ENCODE data around the gene SH3RF3. TPM values are rescaled to one million over a fixed set of nuclear protein-coding genes. Genes with fewer than 3 reads are reported as not detected.
A peak's percentile ranks its signal among the peaks of the same experiment; 100 is the strongest.

Gene SH3RF3
- total RNA-seq, 2 donors from 2014 or later: 1.5 to 1.8 TPM

GRCh38 chr2:109463236-109463635 is 334.2 kb downstream of the SH3RF3 start:
- H3K9ac ChIP-seq (ENCODE audit: extremely low read depth, low read length, poor library complexity, severe bottlenecking): no peak overlapping the region

GRCh38 chr2:109463891-109464290 is 334.9 kb downstream of the SH3RF3 start:
- Histone ChIP-seq H3K9me3 (ENCODE audit: control insufficient read depth, low read length) (no peaks in the 10 kb centered on the region), H3K27ac (ENCODE audit: low read depth, low read length) (no peak overlapping the region), H3K4me3 (ENCODE audit: low read length) (no peak overlapping the region), H3K27me3 (ENCODE audit: control insufficient read depth, insufficient read depth, low read length, poor library complexity, severe bottlenecking) (no peaks in the 10 kb centered on the region), H3K36me3 (ENCODE audit: control insufficient read depth, insufficient read depth, low read length) (no peaks in the 10 kb centered on the region), H3K9ac (ENCODE audit: extremely low read depth, low read length, poor library complexity, severe bottlenecking) (no peak overlapping the region), H3K4me1 (ENCODE audit: control insufficient read depth, insufficient read depth, low read length) (no peaks in the 10 kb centered on the region)
- Mint-ChIP-seq H3K4me3 (no peak overlapping the region), H3K27me3 (ENCODE audit: insufficient read depth) (no peaks in the 10 kb centered on the region), H3K27ac (no peak overlapping the region), H3K9me3 (no peaks in the 10 kb centered on the region), H3K36me3 (ENCODE audit: low read depth) (no peaks in the 10 kb centered on the region), H3K4me1 (no peaks in the 10 kb centered on the region)
- TF ChIP-seq CTCF (conservative IDR thresholded peaks at IDR 0.05): no peak
- 90% methylated on average over 4 to 5 of the region's 5 CpGs for WGBS, 2 experiments (ENCODE audit: insufficient coverage in 1 of 2, insufficient read length in 1 of 2)
- no peak for DNase-seq

More at GRCh38 chr2:109463236-109463635, 334.2 kb downstream of the SH3RF3 start:
- Histone ChIP-seq H3K27me3 (ENCODE audit: control insufficient read depth, insufficient read depth, low read length, poor library complexity, severe bottlenecking) (no peaks in the 10 kb centered on the region), H3K9me3 (ENCODE audit: control insufficient read depth, low read length) (no peaks in the 10 kb centered on the region), H3K27ac (ENCODE audit: low read depth, low read length) (no peak overlapping the region), H3K4me3 (ENCODE audit: low read length) (no peak overlapping the region), H3K36me3 (ENCODE audit: control insufficient read depth, insufficient read depth, low read length) (no peaks in the 10 kb centered on the region), H3K4me1 (ENCODE audit: control insufficient read depth, insufficient read depth, low read length) (no peaks in the 10 kb centered on the region)
- Mint-ChIP-seq H3K36me3 (ENCODE audit: low read depth) (no peaks in the 10 kb centered on the region), H3K4me3 (no peak overlapping the region), H3K27ac (no peak overlapping the region), H3K27me3 (ENCODE audit: insufficient read depth) (no peaks in the 10 kb centered on the region), H3K9me3 (no peaks in the 10 kb centered on the region), H3K4me1 (no peaks in the 10 kb centered on the region)
- TF ChIP-seq CTCF (conservative IDR thresholded peaks at IDR 0.05): no peak
- peak; percentile 14 for DNase-seq
- WGBS, 2 experiments (ENCODE audit: insufficient coverage in 1 of 2, insufficient read length in 1 of 2): 78 to 100% methylated on average over 2 to 6 of the region's 6 CpGs

- Histone ChIP-seq H3K4me3 (ENCODE audit: low read length) (no peak overlapping the region), H3K27me3 (ENCODE audit: control insufficient read depth, insufficient read depth, low read length, poor library complexity, severe bottlenecking) (no peaks in the 10 kb centered on the region), H3K4me1 (ENCODE audit: control insufficient read depth, insufficient read depth, low read length) (no peaks in the 10 kb centered on the region), H3K36me3 (ENCODE audit: control insufficient read depth, insufficient read depth, low read length) (no peaks in the 10 kb centered on the region), H3K27ac (ENCODE audit: low read depth, low read length) (peak overlapping the region; percentile 41), H3K9ac (ENCODE audit: extremely low read depth, low read length, poor library complexity, severe bottlenecking) (no peak overlapping the region), H3K9me3 (ENCODE audit: control insufficient read depth, low read length) (no peaks in the 10 kb centered on the region)
- Mint-ChIP-seq H3K4me3 (no peak overlapping the region), H3K4me1 (no peaks in the 10 kb centered on the region), H3K36me3 (ENCODE audit: low read depth) (no peaks in the 10 kb centered on the region), H3K27me3 (ENCODE audit: insufficient read depth) (no peaks in the 10 kb centered on the region), H3K27ac (no peak overlapping the region), H3K9me3 (no peaks in the 10 kb centered on the region)
- TF ChIP-seq CTCF (conservative IDR thresholded peaks at IDR 0.05): no peak
- WGBS, 2 experiments (ENCODE audit: insufficient coverage in 1 of 2, insufficient read length in 1 of 2): 89 to 90% methylated on average over 5 to 8 of the region's 8 CpGs
- DNase-seq: peak; percentile 31
These were observed 337.9 kb downstream of the SH3RF3 start for GRCh38 chr2:109466674-109467575.
